HepG2 (cell line): ENCODE data around the gene NCCRP1. TPM values are rescaled to one million over a fixed set of nuclear protein-coding genes. Genes with fewer than 3 reads are reported as not detected.

Experiments used
- ATAC-seq: fragments of 200-7000 bp; cut with Tn5 transposase; 3 replicates; pipeline ENCODE4 v1.9.1; 2020; ENCODE audit warnings: mild to moderate bottlenecking, moderate library complexity
- BruUV-seq: library from RNA; stranded (reverse); fragments of 400-500 nt; replicated peaks from 2 replicates; lab custom pipeline; 2021; lab: Mats Ljungman, UMichigan
- CTCF ChIA-PET: fragments of 300-600 bp; formaldehyde crosslinking; extraction: SDS; loops from one replicate; lab custom pipeline; 2021; ENCODE audit warnings: low total read pairs, inconsistent platforms, low intra/inter-chr PET ratio; lab: Yijun Ruan, JAX
- POLR2A ChIA-PET: fragments of 350-600 bp; sonication (Branson Sonifier 250); formaldehyde crosslinking; loops from one replicate; lab custom pipeline; 2020; ENCODE audit warnings: antibody characterized with exemption, inconsistent platforms; lab: Yijun Ruan, JAX
- DNase-seq: peaks from one replicate; pipeline ENCODE4 v3.0.0-alpha.2; 2015; ENCODE audit warnings: low spot score
- FAIRE-seq: peaks from 3 replicates; lab custom pipeline; 2011; peaks lifted over from hg19 to GRCh38; lab: Jason Lieb, UNC
- H2AFZ ChIP-seq: one replicate; pipeline ENCODE4 v1.6.1; 2011; ENCODE audit warnings: low read length, inconsistent platforms
- H3K27ac ChIP-seq: fragments of 300-600 bp; 3 replicates; pipeline ENCODE4 v1.8.0; 2011; ENCODE audit warnings: mixed run types, mild to moderate bottlenecking, mixed read lengths, low read length, inconsistent platforms; ENCODE audit not compliant: insufficient read depth; ENCODE audit errors: extremely low read length
- H3K27me3 ChIP-seq, 2 experiments: fragments of 200-600 bp in 1 of 2; 2 replicates in 1 of 2; 3 replicates in 1 of 2; pipeline versions ENCODE4 v1.6.0 to v1.8.0; 2011; ENCODE audit warnings: low read length in 2 of 2, mild to moderate bottlenecking in 2 of 2, moderate library complexity in 2 of 2, inconsistent platforms in 1 of 2; ENCODE audit not compliant: insufficient read depth in 2 of 2, control insufficient read depth in 1 of 2
- H3K36me3 ChIP-seq, 2 experiments: fragments of 200-600 bp in 1 of 2; replicated peaks in 1 of 2; 2 replicates in 1 of 2; 3 replicates in 1 of 2; pipeline versions ENCODE4 v1.5.1 to v1.8.0; 2011; ENCODE audit warnings: low read length in 2 of 2, inconsistent platforms in 1 of 2; ENCODE audit not compliant: insufficient read depth in 2 of 2, control insufficient read depth in 1 of 2
- H3K4me1 ChIP-seq: 2 replicates; pipeline ENCODE4 v1.5.1; 2012; ENCODE audit warnings: low read length, inconsistent platforms; ENCODE audit not compliant: insufficient read depth
- H3K4me2 ChIP-seq: 2 replicates; pipeline ENCODE4 v1.6.0; 2011; ENCODE audit warnings: low read depth, low read length, inconsistent platforms
- H3K4me3 ChIP-seq, 3 experiments: fragments of 200-600 bp in 1 of 3; sonication (generic), shearing (Covaris generic) in 1 of 3; replicated peaks in 1 of 3; 2 replicates each; pipeline ENCODE4 v1.5.1; 2011 to 2016; ENCODE audit warnings: low read length in 3 of 3, inconsistent platforms in 2 of 3, low read depth in 2 of 3, mild to moderate bottlenecking in 2 of 3, control low read depth in 1 of 3, mixed read lengths in 1 of 3; ENCODE audit not compliant: insufficient read depth in 1 of 3
- H3K79me2 ChIP-seq: one replicate; pipeline ENCODE4 v1.6.1; 2011; ENCODE audit warnings: low read length, inconsistent platforms; ENCODE audit not compliant: insufficient read depth
- H3K9ac ChIP-seq: 2 replicates; pipeline ENCODE4 v1.6.0; 2011; ENCODE audit warnings: mild to moderate bottlenecking, low read depth, low read length, inconsistent platforms; ENCODE audit not compliant: insufficient read depth
- H3K9me3 ChIP-seq: 2 replicates; pipeline ENCODE4 v1.5.1; 2012; ENCODE audit warnings: mild to moderate bottlenecking, low read length
- H4K20me1 ChIP-seq: 2 replicates; pipeline ENCODE4 v1.6.0; 2011; ENCODE audit warnings: inconsistent platforms, mild to moderate bottlenecking, low read length, moderate library complexity; ENCODE audit not compliant: insufficient read depth
- GABPA ChIP-seq, 2 experiments: IDR thresholded peaks; 2 replicates each; pipeline ENCODE4 v1.6.1; 2011 to 2016; ENCODE audit warnings: low read depth in 2 of 2, low read length in 1 of 2, missing biosample characterization in 1 of 2, missing genetic modification characterization in 1 of 2
- MEF2D ChIP-seq: sonication (generic); formaldehyde crosslinking; IDR thresholded peaks from 2 replicates; pipeline ENCODE4 v1.5.1; 2020; ENCODE audit warnings: mild to moderate bottlenecking, missing genetic modification reagents
- NCOR1 ChIP-seq: fragments of 200-600 bp; sonication (generic); IDR thresholded peaks from 2 replicates; pipeline ENCODE4 v1.7.0; 2017; ENCODE audit warnings: antibody characterized with exemption, low read length, borderline replicate concordance
- REL ChIP-seq: sonication (generic); formaldehyde crosslinking; conservative IDR thresholded peaks from 2 replicates; pipeline ENCODE4 v1.8.0; 2022; ENCODE audit warnings: mild to moderate bottlenecking, missing genetic modification reagents, moderate library complexity
- ZBTB8A ChIP-seq: sonication (generic); formaldehyde crosslinking; IDR thresholded peaks from 2 replicates; pipeline ENCODE4 v1.4.0; 2020; ENCODE audit warnings: mild to moderate bottlenecking, low read depth, missing genetic modification reagents, borderline replicate concordance
- ZNF343 ChIP-seq: sonication (generic); formaldehyde crosslinking; IDR thresholded peaks from 2 replicates; pipeline ENCODE4 v1.4.0; 2020; ENCODE audit warnings: mild to moderate bottlenecking, missing genetic modification reagents
- ZNF510 ChIP-seq: sonication (generic); formaldehyde crosslinking; IDR thresholded peaks from 2 replicates; pipeline ENCODE4 v1.4.0; 2020; ENCODE audit warnings: low read depth, mild to moderate bottlenecking, missing genetic modification reagents
- ZNF546 ChIP-seq: sonication (generic); formaldehyde crosslinking; conservative IDR thresholded peaks from 2 replicates; pipeline ENCODE4 v1.8.1; 2023; ENCODE audit warnings: mild to moderate bottlenecking, missing genetic modification reagents
- ZNF547 ChIP-seq: sonication (generic); formaldehyde crosslinking; IDR thresholded peaks from 2 replicates; pipeline ENCODE4 v1.5.1; 2020; ENCODE audit warnings: mild to moderate bottlenecking, missing genetic modification reagents
- ZNF629 ChIP-seq: sonication (generic); formaldehyde crosslinking; conservative IDR thresholded peaks from 2 replicates; pipeline ENCODE4 v1.5.0; 2020; ENCODE audit warnings: missing genetic modification reagents
- ZNF660 ChIP-seq: sonication (generic); formaldehyde crosslinking; IDR thresholded peaks from 2 replicates; pipeline ENCODE4 v1.5.1; 2020; ENCODE audit warnings: mild to moderate bottlenecking, low read depth, missing genetic modification reagents, borderline replicate concordance
- ZNF761 ChIP-seq: sonication (generic); formaldehyde crosslinking; conservative IDR thresholded peaks from 2 replicates; pipeline ENCODE4 v1.4.0; 2020; ENCODE audit warnings: mild to moderate bottlenecking, missing genetic modification reagents
- ZNF788 ChIP-seq: sonication (generic); formaldehyde crosslinking; IDR thresholded peaks from 2 replicates; pipeline ENCODE4 v1.5.0; 2020; ENCODE audit warnings: mild to moderate bottlenecking, missing genetic modification reagents, borderline replicate concordance
- WGBS: methylation state at CpG from one replicate; pipeline ENCODE4 v1.1.6; 2017; ENCODE audit warnings: low lambda C conversion rate; 5-methylcytosine and 5-hydroxymethylcytosine counted together
- in situ Hi-C: cut with HindIII; loops from 2 replicates; pipeline ENCODE4 v1.10.0; 2017; ENCODE audit warnings: low pct_unique_long_range_greater_than_20kb; ENCODE audit not compliant: extremely low pct_ligation_motif_present
- intact Hi-C: fragments of 100-400 bp; cut with micrococcal nuclease; formaldehyde crosslinking; loops from one replicate; pipeline ENCODE4 v1.10.0; 2022; ENCODE audit not compliant: unreplicated experiment
- polyA plus RNA-seq, 8 experiments: library from polyadenylated mRNA; depleted of rRNA in 3 of 8; stranded (reverse) in 7 of 8; unstranded in 1 of 8; fragments of >200 nt; fragmentation: Illumina TruSeq in 4 of 8; extraction: Trizol in 4 of 8; gene quantifications; 2 replicates each; pipeline versions ENCODE4 v1.2.1 to v1.2.3, GENCODE V29; 2011 to 2016; ENCODE audit warnings: low read depth in 4 of 8, missing spikeins in 1 of 8, mixed read lengths in 1 of 8; ENCODE audit not compliant: insufficient read depth in 1 of 8
- total RNA-seq, 5 experiments: library from RNA; depleted of rRNA; stranded (reverse); fragments of >200 nt; fragmentation: Illumina TruSeq; extraction: Trizol; gene quantifications; 2 replicates each; pipeline ENCODE4 v1.2.3, GENCODE V29; 2016; ENCODE audit warnings: low read depth in 1 of 5
- TF ChIP-seq, protein P1 (sequence below): sonication (generic); formaldehyde crosslinking; IDR thresholded peaks from 2 replicates; pipeline ENCODE4 v1.9.0; 2021; ENCODE audit warnings: missing genetic modification reagents, borderline replicate concordance
- TF ChIP-seq, protein P2 (sequence below): sonication (generic); formaldehyde crosslinking; IDR thresholded peaks from 2 replicates; pipeline ENCODE4 v1.4.0; 2020; ENCODE audit warnings: missing genetic modification reagents, borderline replicate concordance

NCCRP1 gene
- total and polyA plus RNA-seq, 2 of the 13 experiments (the other 11 are each of a cell fraction or from before 2014, with no cell fraction given), result not detected

DNA sequence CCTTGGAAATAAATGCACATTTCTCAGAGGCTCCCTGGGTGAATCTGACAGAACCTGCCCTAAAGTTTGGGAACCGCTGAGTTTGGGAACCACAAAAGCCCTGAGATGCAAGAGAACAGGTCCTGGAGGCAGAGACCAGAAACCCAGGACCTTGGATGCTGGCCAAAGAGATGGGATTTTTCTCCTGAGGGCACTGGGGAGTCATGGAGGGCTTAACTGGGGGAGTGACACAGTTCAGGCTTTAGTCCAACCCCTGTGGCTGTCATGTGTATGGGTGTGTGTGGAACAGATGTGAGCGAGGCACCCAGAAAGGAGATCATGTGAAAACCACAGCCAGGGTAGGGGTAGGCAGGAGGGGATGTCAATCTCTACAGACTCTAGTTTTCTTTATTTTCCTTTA lies 3.9 kb upstream of the NCCRP1 start:
- TF ChIP-seq ZNF788 (CRISPR knock-in tag) (no peak), ZNF547 (CRISPR knock-in tag) (no peak), ZNF510 (CRISPR knock-in tag) (no peak), ZNF343 (CRISPR knock-in tag) (no peak), REL (CRISPR knock-in tag) (no peak), ZNF660 (CRISPR knock-in tag) (no peak), NCOR1 (no peak), ZNF761 (CRISPR knock-in tag) (no peak), MEF2D (CRISPR knock-in tag) (no peak), ZNF546 (no peak), GABPA (IDR thresholded peaks at IDR 0.05; ENCODE audit: low read depth, low read length) (no peak), GABPA (CRISPR knock-in tag; IDR thresholded peaks at IDR 0.05; ENCODE audit: low read depth) (no peak), ZBTB8A (CRISPR knock-in tag) (no peak), ZNF629 (no peak)
- TF ChIP-seq, protein P1, sequence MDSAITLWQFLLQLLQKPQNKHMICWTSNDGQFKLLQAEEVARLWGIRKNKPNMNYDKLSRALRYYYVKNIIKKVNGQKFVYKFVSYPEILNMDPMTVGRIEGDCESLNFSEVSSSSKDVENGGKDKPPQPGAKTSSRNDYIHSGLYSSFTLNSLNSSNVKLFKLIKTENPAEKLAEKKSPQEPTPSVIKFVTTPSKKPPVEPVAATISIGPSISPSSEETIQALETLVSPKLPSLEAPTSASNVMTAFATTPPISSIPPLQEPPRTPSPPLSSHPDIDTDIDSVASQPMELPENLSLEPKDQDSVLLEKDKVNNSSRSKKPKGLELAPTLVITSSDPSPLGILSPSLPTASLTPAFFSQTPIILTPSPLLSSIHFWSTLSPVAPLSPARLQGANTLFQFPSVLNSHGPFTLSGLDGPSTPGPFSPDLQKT (CRISPR knock-in tag), result no peak
- TF ChIP-seq, protein P2, sequence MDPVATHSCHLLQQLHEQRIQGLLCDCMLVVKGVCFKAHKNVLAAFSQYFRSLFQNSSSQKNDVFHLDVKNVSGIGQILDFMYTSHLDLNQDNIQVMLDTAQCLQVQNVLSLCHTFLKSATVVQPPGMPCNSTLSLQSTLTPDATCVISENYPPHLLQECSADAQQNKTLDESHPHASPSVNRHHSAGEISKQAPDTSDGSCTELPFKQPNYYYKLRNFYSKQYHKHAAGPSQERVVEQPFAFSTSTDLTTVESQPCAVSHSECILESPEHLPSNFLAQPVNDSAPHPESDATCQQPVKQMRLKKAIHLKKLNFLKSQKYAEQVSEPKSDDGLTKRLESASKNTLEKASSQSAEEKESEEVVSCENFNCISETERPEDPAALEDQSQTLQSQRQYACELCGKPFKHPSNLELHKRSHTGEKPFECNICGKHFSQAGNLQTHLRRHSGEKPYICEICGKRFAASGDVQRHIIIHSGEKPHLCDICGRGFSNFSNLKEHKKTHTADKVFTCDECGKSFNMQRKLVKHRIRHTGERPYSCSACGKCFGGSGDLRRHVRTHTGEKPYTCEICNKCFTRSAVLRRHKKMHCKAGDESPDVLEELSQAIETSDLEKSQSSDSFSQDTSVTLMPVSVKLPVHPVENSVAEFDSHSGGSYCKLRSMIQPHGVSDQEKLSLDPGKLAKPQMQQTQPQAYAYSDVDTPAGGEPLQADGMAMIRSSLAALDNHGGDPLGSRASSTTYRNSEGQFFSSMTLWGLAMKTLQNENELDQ (CRISPR knock-in tag), result no peak
- BruUV-seq, result no TSS peak
- ATAC-seq (no peak), DNase-seq (no peak), FAIRE-seq (no peak)
- CTCF ChIA-PET, result no interaction called here
- Histone ChIP-seq H4K20me1 (no peaks in the 10 kb centered on the region), H3K9me3 (no peaks in the 10 kb centered on the region), H3K4me2 (no peak overlapping the region), H3K27ac (no peak overlapping the region), H3K4me1 (peaks cover 12% of the 10 kb centered on the region), H3K79me2 (no peaks in the 10 kb centered on the region), H3K9ac (no peak overlapping the region), H3K4me3 (no peak overlapping the region), H3K36me3 (no peaks in the 10 kb centered on the region), H3K27me3 (peaks cover 3 to 30% of the 10 kb centered on the region in 2 experiments; a peak in 4 of 5 replicates), H2AFZ (no peak overlapping the region)
- POLR2A ChIA-PET, result no interaction called here
- in situ Hi-C loops, result no loop called here
- intact Hi-C loops, result no loop called here
- WGBS, result 94% methylated on average over 1 of the region's 2 CpGs
